Caco-2 (cell line): Measurements from ENCODE around the gene CMSS1. TPM values are rescaled to one million over a fixed set of nuclear protein-coding genes. Genes with fewer than 3 reads are reported as not detected.
"Not testable (repeated sequence)": the region's sequence is repeated elsewhere in the genome, so short reads cannot be mapped to it uniquely, and the experiment has no call there.

Experiments used
- BruUV-seq: library from RNA; stranded (reverse); fragments of 400-500 nt; replicated peaks from 2 replicates; lab custom pipeline; 2021; lab: Mats Ljungman, UMichigan
- CTCF ChIA-PET: fragments of 300-600 bp; sonication (Branson Sonifier 250); formaldehyde crosslinking; loops from one replicate; lab custom pipeline; 2022; ENCODE audit warnings: antibody characterized with exemption; lab: Charles Lee
- POLR2A ChIA-PET: fragments of 300-600 bp; sonication (Branson Sonifier 250); formaldehyde crosslinking; loops from one replicate; lab custom pipeline; 2022; ENCODE audit warnings: antibody characterized with exemption; lab: Charles Lee
- DNase-seq, 2 experiments: peaks; one replicate each; pipeline versions ENCODE4 v3.0.0 to v3.0.0-alpha.2; 2020 to 2022
- H3K27me3 ChIP-seq: replicated peaks from 2 replicates; pipeline ENCODE4 v1.6.0; 2011; ENCODE audit warnings: low read length; ENCODE audit not compliant: control insufficient read depth, insufficient read depth
- H3K36me3 ChIP-seq: 2 replicates; pipeline ENCODE4 v1.5.1; 2011; ENCODE audit warnings: low read length; ENCODE audit not compliant: control insufficient read depth, insufficient read depth
- H3K4me1 ChIP-seq: fragments of 250-450 bp; sonication (Bioruptor Pico); 2 replicates; pipeline ENCODE4 v1.5.1; 2020; ENCODE audit warnings: mild to moderate bottlenecking
- H3K4me3 ChIP-seq: 2 replicates; pipeline ENCODE4 v1.5.1; 2011; ENCODE audit warnings: low read depth, mild to moderate bottlenecking, control low read depth, low read length
- H3K9me3 ChIP-seq: fragments of 250-450 bp; sonication (Bioruptor Pico); 2 replicates; pipeline ENCODE4 v1.5.1; 2020; ENCODE audit warnings: mild to moderate bottlenecking, moderate library complexity
- H3K27ac Mint-ChIP-seq: one replicate; pipeline ENCODE4 v1.8.0; 2022; ENCODE audit warnings: mixed read lengths; ENCODE audit not compliant: unreplicated experiment
- H3K27me3 Mint-ChIP-seq: one replicate; pipeline ENCODE4 v1.8.0; 2022; ENCODE audit warnings: mixed read lengths; ENCODE audit not compliant: insufficient read depth, unreplicated experiment
- H3K36me3 Mint-ChIP-seq: one replicate; pipeline ENCODE4 v1.8.0; 2022; ENCODE audit warnings: mild to moderate bottlenecking, mixed read lengths; ENCODE audit not compliant: insufficient read depth, unreplicated experiment
- H3K4me1 Mint-ChIP-seq: one replicate; pipeline ENCODE4 v1.8.0; 2022; ENCODE audit warnings: low read depth, mixed read lengths; ENCODE audit not compliant: unreplicated experiment
- H3K4me3 Mint-ChIP-seq: one replicate; pipeline ENCODE4 v1.8.0; 2022; ENCODE audit warnings: mild to moderate bottlenecking, moderate library complexity, mixed read lengths; ENCODE audit not compliant: unreplicated experiment
- H3K9me3 Mint-ChIP-seq: one replicate; pipeline ENCODE4 v1.8.0; 2022; ENCODE audit warnings: mixed read lengths; ENCODE audit not compliant: unreplicated experiment
- CTCF ChIP-seq, 2 experiments: fragments of 200-600 bp in 1 of 2; IDR thresholded peaks; 1 replicate in 1 of 2; 2 replicates in 1 of 2; pipeline versions ENCODE4 v1.5.1 to v1.8.0; 2011 to 2022; ENCODE audit warnings: antibody characterized with exemption in 1 of 2, control low read depth in 1 of 2, inconsistent platforms in 1 of 2, low read depth in 1 of 2, low read length in 1 of 2, mild to moderate bottlenecking in 1 of 2, moderate library complexity in 1 of 2; ENCODE audit not compliant: insufficient read depth in 1 of 2, severe bottlenecking in 1 of 2, unreplicated experiment in 1 of 2
- intact Hi-C: fragments of 100-400 bp; cut with micrococcal nuclease; formaldehyde crosslinking; loops from one replicate; pipeline ENCODE4 v1.10.0; 2022; ENCODE audit not compliant: unreplicated experiment
- total RNA-seq: library from RNA; stranded (reverse); gene quantifications from 2 replicates; pipeline ENCODE4 v1.2.3, GENCODE V29; 2022

Gene CMSS1
- total RNA-seq, 1 experiment from 2014 or later = 54.4 TPM

GRCh38 chr3:100226712-100227429 lies 409.2 kb downstream of the CMSS1 start:
- ChIA-PET CTCF (no interaction called here), POLR2A (interaction anchor here (0.7 kb wide), 1 partner anchor 202 kb away, joined by 3 read pairs; no protein-coding TSS in a partner anchor)
- Mint-ChIP-seq H3K4me1 (no peaks in the 10 kb centered on the region), H3K27me3 (no peaks in the 10 kb centered on the region), H3K27ac (no peak overlapping the region), H3K9me3 (no peaks in the 10 kb centered on the region), H3K36me3 (no peaks in the 10 kb centered on the region), H3K4me3 (no peak overlapping the region)
- H3K9me3 ChIP-seq = no peaks in the 10 kb centered on the region
- BruUV-seq = no TSS peak
- TF ChIP-seq CTCF (IDR thresholded peaks at IDR 0.05; ENCODE audit: insufficient read depth in 1 of 2, low read depth in 1 of 2, low read length in 1 of 2, severe bottlenecking in 1 of 2, unreplicated experiment in 1 of 2) = no peak
- no peak for DNase-seq
- H3K4me3 ChIP-seq = no peak overlapping the region
- no peaks in the 10 kb centered on the region for H3K27me3 ChIP-seq
- 0 out of 2 replicates have a peak, but pooled peaks cover 6% of the 10 kb centered on the region for H3K4me1 ChIP-seq
- intact Hi-C loops = no loop called here
- H3K36me3 ChIP-seq = no peaks in the 10 kb centered on the region

- ChIA-PET POLR2A (interaction anchor here (0.7 kb wide), 1 partner anchor 203 kb away, joined by 3 read pairs; no protein-coding TSS in a partner anchor), CTCF (no interaction called here)
- Mint-ChIP-seq H3K36me3 (no peaks in the 10 kb centered on the region), H3K9me3 (no peaks in the 10 kb centered on the region), H3K27me3 (no peaks in the 10 kb centered on the region), H3K4me3 (no peak overlapping the region), H3K27ac (no peak overlapping the region), H3K4me1 (no peaks in the 10 kb centered on the region)
- Histone ChIP-seq H3K4me1 (0 out of 2 replicates have a peak, but pooled peaks cover 6% of the 10 kb centered on the region), H3K27me3 (no peaks in the 10 kb centered on the region), H3K36me3 (no peaks in the 10 kb centered on the region), H3K4me3 (no peak overlapping the region), H3K9me3 (no peaks in the 10 kb centered on the region)
- no peak for DNase-seq
- intact Hi-C loops = no loop called here
- TF ChIP-seq CTCF (IDR thresholded peaks at IDR 0.05; ENCODE audit: insufficient read depth in 1 of 2, low read depth in 1 of 2, low read length in 1 of 2, severe bottlenecking in 1 of 2, unreplicated experiment in 1 of 2) = no peak
- no TSS peak for BruUV-seq
These were observed 409.9 kb downstream of the CMSS1 start for GRCh38 chr3:100227511-100227921.

- Mint-ChIP-seq H3K9me3 (no peaks in the 10 kb centered on the region), H3K4me1 (no peaks in the 10 kb centered on the region), H3K4me3 (no peak overlapping the region), H3K27ac (no peak overlapping the region), H3K36me3 (no peaks in the 10 kb centered on the region), H3K27me3 (no peaks in the 10 kb centered on the region)
- H3K9me3 ChIP-seq = no peaks in the 10 kb centered on the region
- no peak for TF ChIP-seq CTCF (IDR thresholded peaks at IDR 0.05; ENCODE audit: insufficient read depth in 1 of 2, low read depth in 1 of 2, low read length in 1 of 2, severe bottlenecking in 1 of 2, unreplicated experiment in 1 of 2)
- DNase-seq = no peak
- H3K4me1 ChIP-seq = 0 out of 2 replicates have a peak, but pooled peaks cover 6% of the 10 kb centered on the region
- no peak overlapping the region for H3K4me3 ChIP-seq
- CTCF ChIA-PET = no interaction called here
- no TSS peak for BruUV-seq
- no peaks in the 10 kb centered on the region for H3K27me3 ChIP-seq
- no peaks in the 10 kb centered on the region for H3K36me3 ChIP-seq
- intact Hi-C loops = no loop called here
- POLR2A ChIA-PET = no interaction called here
These were observed 410.6 kb downstream of the CMSS1 start for GRCh38 chr3:100228247-100228646.

- BruUV-seq, H3K4me3 ChIP-seq, H3K27me3 ChIP-seq, CTCF ChIA-PET, H3K27me3 Mint-ChIP-seq, POLR2A ChIA-PET, H3K36me3 ChIP-seq, intact Hi-C loops, H3K9me3 ChIP-seq, H3K4me1 ChIP-seq, H3K36me3 Mint-ChIP-seq, H3K9me3 Mint-ChIP-seq, H3K27ac Mint-ChIP-seq, H3K4me3 Mint-ChIP-seq, H3K4me1 Mint-ChIP-seq, DNase-seq: not testable (repeated sequence)
These were observed 411.5 kb downstream of the CMSS1 start for GRCh38 chr3:100229188-100229587.
